Testis (tissue), 3 donors: ENCODE measurements around the gene ZSCAN21. TPM values are rescaled to one million over a fixed set of nuclear protein-coding genes. Genes with fewer than 3 reads are reported as not detected.
A peak's percentile ranks its signal among the peaks of the same experiment; 100 is the strongest.

Experiments
- DNase-seq: peaks from one replicate; pipeline ENCODE4 v3.0.0-alpha.2; 2019
- H3K27ac ChIP-seq, 2 donors: fragments of 200-600 bp; sonication (generic); one replicate each; pipeline ENCODE4 v1.5.1; 2019
- H3K27me3 ChIP-seq: fragments of 200-600 bp; sonication (generic); one replicate; pipeline ENCODE4 v1.5.1; 2019
- H3K36me3 ChIP-seq: fragments of 200-600 bp; sonication (generic); one replicate; pipeline ENCODE4 v1.5.1; 2017; ENCODE audit warnings: low read depth; ENCODE audit errors: missing control alignments
- H3K4me1 ChIP-seq: fragments of 200-600 bp; sonication (generic); one replicate; pipeline ENCODE4 v1.5.1; 2019
- H3K4me3 ChIP-seq, 2 donors: fragments of 200-600 bp; sonication (generic); one replicate each; pipeline ENCODE4 v1.5.1; 2017 to 2019
- H3K9me3 ChIP-seq: fragments of 200-600 bp; sonication (generic); one replicate; pipeline ENCODE4 v1.5.1; 2017
- POLR2A ChIP-seq: fragments of 450-650 bp; IDR thresholded peaks from one replicate; pipeline ENCODE4 v1.6.1; 2017; ENCODE audit warnings: antibody characterized with exemption, mild to moderate bottlenecking, moderate library complexity
- WGBS, 2 donors: methylation state at CpG; one replicate each; pipeline ENCODE4 v1.1.5; 2018; 5-methylcytosine and 5-hydroxymethylcytosine counted together
- intact Hi-C: fragments of 100-400 bp; cut with DNase I; formaldehyde crosslinking; loops from one replicate; pipeline ENCODE4 v1.15.1; 2023; ENCODE audit warnings: low total_unique reads
- polyA plus RNA-seq: library from polyadenylated mRNA; stranded (reverse); fragments of 350-450 nt; fragmentation: Illumina TruSeq; extraction: RNeasy Lipid Tissue Mini Kit (QIAGEN cat#74804); gene quantifications from one replicate; pipeline ENCODE4 v1.2.3, GENCODE V29; 2014; ENCODE audit warnings: low read depth, low replicate concordance; ENCODE audit not compliant: insufficient read depth
- total RNA-seq, 2 donors: library from RNA; depleted of rRNA; stranded (reverse); fragments of >200 nt; gene quantifications; one replicate each; pipeline ENCODE4 v1.2.3, GENCODE V29; 2016
- TF ChIP-seq, protein P1 (sequence below), 3 experiments: fragments of 450-650 bp in 2 of 3; fragments of 200-600 bp in 1 of 3; sonication (generic) in 1 of 3; IDR thresholded peaks; one replicate each; pipeline ENCODE4 v1.5.1; 2016 to 2019; ENCODE audit warnings: antibody characterized with exemption in 3 of 3, mild to moderate bottlenecking in 2 of 3, moderate library complexity in 1 of 3

Gene ZSCAN21
- total and polyA plus RNA-seq, 3 donors from 2014 or later = 21.3 to 50.3 (median 36.3) TPM

DNA sequence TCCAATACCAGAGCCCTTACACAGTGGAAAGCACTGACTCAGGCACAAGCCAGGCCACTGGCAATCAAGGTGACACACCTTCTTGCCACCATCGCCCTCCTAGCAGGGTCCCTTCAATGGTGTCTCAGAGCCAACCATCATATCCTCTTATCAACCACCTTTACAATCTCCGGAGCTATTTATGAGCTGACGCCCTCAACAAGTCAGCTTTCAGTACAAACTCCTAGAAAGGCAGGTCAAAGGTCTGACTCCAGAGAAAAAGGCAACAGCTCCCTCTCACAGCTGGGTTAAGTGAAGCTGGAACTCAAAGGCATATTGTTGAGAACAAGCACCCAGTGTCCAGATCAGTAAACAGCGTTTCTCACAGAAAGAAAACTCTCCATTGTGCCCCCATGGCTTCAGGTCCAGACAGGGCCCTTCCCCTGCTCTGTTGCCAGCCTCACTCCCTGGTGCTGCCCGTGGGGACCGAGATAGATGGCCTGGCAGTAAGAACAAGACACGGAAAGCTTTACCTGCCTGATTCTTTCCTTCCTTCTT is 29.5 kb downstream of the ZSCAN21 start:
- Histone ChIP-seq H3K9me3 (no peaks in the 10 kb centered on the region), H3K27me3 (no peaks in the 10 kb centered on the region), H3K27ac (no peak overlapping the region), H3K4me1 (peaks cover 13% of the 10 kb centered on the region), H3K36me3 (no peaks in the 10 kb centered on the region), H3K4me3 (no peak overlapping the region)
- TF ChIP-seq, protein P1, sequence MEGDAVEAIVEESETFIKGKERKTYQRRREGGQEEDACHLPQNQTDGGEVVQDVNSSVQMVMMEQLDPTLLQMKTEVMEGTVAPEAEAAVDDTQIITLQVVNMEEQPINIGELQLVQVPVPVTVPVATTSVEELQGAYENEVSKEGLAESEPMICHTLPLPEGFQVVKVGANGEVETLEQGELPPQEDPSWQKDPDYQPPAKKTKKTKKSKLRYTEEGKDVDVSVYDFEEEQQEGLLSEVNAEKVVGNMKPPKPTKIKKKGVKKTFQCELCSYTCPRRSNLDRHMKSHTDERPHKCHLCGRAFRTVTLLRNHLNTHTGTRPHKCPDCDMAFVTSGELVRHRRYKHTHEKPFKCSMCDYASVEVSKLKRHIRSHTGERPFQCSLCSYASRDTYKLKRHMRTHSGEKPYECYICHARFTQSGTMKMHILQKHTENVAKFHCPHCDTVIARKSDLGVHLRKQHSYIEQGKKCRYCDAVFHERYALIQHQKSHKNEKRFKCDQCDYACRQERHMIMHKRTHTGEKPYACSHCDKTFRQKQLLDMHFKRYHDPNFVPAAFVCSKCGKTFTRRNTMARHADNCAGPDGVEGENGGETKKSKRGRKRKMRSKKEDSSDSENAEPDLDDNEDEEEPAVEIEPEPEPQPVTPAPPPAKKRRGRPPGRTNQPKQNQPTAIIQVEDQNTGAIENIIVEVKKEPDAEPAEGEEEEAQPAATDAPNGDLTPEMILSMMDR (IDR thresholded peaks at IDR 0.05) = no peak
- TF ChIP-seq POLR2A = no peak
- DNase-seq = no peak
- intact Hi-C loops = no loop called here
- 75 to 79% methylated on average over 7 of the region's 7 CpGs for WGBS, 2 donors

DNA sequence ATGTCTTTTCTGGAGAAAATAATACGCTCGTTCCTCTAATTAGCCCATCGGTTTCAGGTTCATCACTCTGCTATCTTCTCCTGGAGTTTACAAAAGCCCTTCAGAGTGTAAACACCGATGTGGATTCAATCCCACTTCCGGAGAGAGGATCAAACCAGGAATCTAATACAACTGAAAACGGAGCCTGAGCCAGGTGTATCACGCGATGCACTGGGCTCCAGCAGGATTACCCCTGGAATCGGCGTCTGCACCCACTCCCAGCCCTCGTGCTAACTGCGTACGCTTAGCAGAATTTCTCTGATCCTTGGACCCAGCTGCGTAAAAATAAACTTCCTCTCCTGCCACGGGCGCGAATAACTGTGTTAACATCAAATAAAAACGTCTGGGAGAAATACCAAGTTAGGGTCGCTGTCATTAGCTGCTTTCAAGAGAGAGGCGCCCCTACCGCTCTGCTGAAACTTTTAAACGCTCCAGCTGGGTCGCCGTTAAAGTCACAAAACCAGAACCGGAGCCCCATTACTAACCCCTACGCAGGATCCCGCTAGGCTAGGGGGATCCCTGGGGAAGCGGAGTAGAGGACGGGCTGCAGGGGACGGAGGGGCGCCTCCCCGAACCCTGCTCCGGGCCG is 31.4 kb downstream of the ZSCAN21 start:
- H3K4me1 ChIP-seq = peaks cover 17% of the 10 kb centered on the region
- TF ChIP-seq POLR2A = no peak
- TF ChIP-seq, protein P1 (IDR thresholded peaks at IDR 0.05) = no peak
- H3K36me3 ChIP-seq = no peaks in the 10 kb centered on the region
- no peaks in the 10 kb centered on the region for H3K27me3 ChIP-seq
- no peaks in the 10 kb centered on the region for H3K9me3 ChIP-seq
- intact Hi-C loops = loop anchor here (10.0 kb wide), 1 partner anchor 86 kb away; no protein-coding TSS in a partner anchor
- H3K27ac ChIP-seq = peak overlapping the region in 1 of 2 donors; percentile 71
- 0 to 1% methylated on average over 24 to 30 of the region's 34 CpGs for WGBS, 2 donors
- peak overlapping the region; percentile 95 to 97 for H3K4me3 ChIP-seq
- DNase-seq = no peak

DNA sequence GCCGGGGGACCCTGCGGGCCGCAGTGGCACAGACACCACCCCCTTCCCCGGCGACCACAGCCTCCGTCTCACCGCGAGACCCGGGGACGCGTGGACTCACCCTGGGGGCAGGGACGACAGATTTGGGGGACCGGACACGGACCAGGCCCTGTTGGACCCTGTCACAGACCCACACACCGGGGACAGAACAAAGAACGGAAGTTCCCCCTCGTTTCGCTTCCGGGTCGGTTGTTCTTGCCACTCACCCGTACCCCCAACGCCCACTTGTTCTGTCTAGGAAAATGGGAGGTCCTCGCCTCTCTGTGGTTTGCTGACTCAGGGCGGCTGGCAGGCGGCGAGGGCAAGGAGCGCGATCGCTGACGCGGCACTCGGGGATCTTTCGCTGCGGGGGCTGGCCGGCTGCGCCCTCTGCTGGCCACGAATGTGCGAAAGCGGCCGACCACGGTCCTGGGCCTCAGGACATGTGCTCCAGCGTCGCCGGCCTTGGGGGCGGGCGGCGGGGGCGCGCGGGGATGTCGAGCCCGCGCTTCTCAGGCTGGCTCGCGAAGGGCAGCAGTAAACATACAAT is 32.0 kb downstream of the ZSCAN21 start, which contains the start of gene ZNF3:
TSS of gene ZNF3 (minus strand) at position 189 of the 568 bp plus-strand sequence. CDS start 4,366 bp downstream, outside the sequence.
- Histone ChIP-seq H3K27me3 (no peaks in the 10 kb centered on the region), H3K36me3 (no peaks in the 10 kb centered on the region), H3K9me3 (no peaks in the 10 kb centered on the region), H3K27ac (peak within 1 kb of the TSS in 1 of 2 donors; percentile 71), H3K4me3 (peak within 1 kb of the TSS; percentile 95 to 97), H3K4me1 (peaks cover 17% of the 10 kb centered on the region)
- DNase-seq = peak; percentile 99
- no peak for TF ChIP-seq POLR2A
- TF ChIP-seq, protein P1 (IDR thresholded peaks at IDR 0.05) = peak; percentile 93 to 98 (median 95)
- intact Hi-C loops = loop anchor here (10.0 kb wide), 1 partner anchor 87 kb away; no protein-coding TSS in a partner anchor
- WGBS, 2 donors = 1% methylated on average over 18 to 35 of the region's 55 CpGs

DNA sequence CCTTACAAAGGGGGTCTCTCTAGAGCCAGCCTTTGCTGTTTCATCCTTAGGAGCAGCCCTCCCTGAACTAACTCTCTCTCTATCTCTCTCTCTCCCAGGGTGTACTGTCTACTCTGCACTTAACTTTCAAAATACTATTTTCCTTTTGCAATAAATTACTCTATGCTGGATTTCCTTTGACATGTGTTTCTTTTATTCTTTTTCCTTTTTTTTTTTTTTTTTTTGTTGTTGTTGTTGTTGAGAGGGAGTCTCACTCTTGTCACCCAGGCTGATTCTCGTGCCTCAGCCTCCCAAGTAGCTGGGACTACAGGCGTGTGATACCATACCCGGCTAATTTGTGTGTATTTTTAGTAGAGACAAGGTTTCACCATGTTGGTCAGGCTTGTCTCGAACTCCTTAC is 33.4 kb downstream of the ZSCAN21 start:
- H3K4me3 ChIP-seq = peak overlapping the region in 1 of 2 donors; percentile 97
- peak overlapping the region in 1 of 2 donors; percentile 67 for H3K27ac ChIP-seq
- H3K27me3 ChIP-seq = no peaks in the 10 kb centered on the region
- intact Hi-C loops = loop anchor here (10.0 kb wide), 1 partner anchor 88 kb away; no protein-coding TSS in a partner anchor
- H3K4me1 ChIP-seq = peaks cover 17% of the 10 kb centered on the region
- no peaks in the 10 kb centered on the region for H3K36me3 ChIP-seq
- DNase-seq = no peak
- 66% methylated on average over 4 of the region's 4 CpGs for WGBS, 2 donors
- H3K9me3 ChIP-seq = no peaks in the 10 kb centered on the region
- TF ChIP-seq, protein P1 (IDR thresholded peaks at IDR 0.05) = no peak
- TF ChIP-seq POLR2A = no peak
